GM12892 (cell line): ENCODE measurements around the gene SLCO2A1.
"Not testable (repeated sequence)": the region's sequence is repeated elsewhere in the genome, so short reads cannot be mapped to it uniquely, and the experiment has no call there.

Experiments
- POLR2A ChIP-seq: IDR thresholded peaks from 2 replicates; pipeline ENCODE4 v1.6.1; 2011; ENCODE audit warnings: low read depth, low read length, control low read depth
- POLR2AphosphoS5 ChIP-seq: IDR thresholded peaks from 2 replicates; pipeline ENCODE4 v1.6.1; 2011; ENCODE audit warnings: low read depth, low read length, control low read depth
- TAF1 ChIP-seq: IDR thresholded peaks from 2 replicates; pipeline ENCODE4 v1.6.1; 2011; ENCODE audit warnings: low read depth, mild to moderate bottlenecking, control low read depth, low read length, borderline replicate concordance

GRCh38 chr3:134070281-134070680 lies 40.6 kb upstream of the SLCO2A1 start:
- not testable (repeated sequence) for TF ChIP-seq POLR2A, POLR2AphosphoS5, TAF1
